NCI-H1092 treated with DMSO at 0.1 percent for 48 hours (cell line): ENCODE measurements around the gene KBTBD13.
A peak's percentile ranks its signal among the peaks of the same experiment; 100 is the strongest.

Experiments used
- DNase-seq: peaks from one replicate; lab custom pipeline; 2025; lab: John Stamatoyannopoulos, UW

Gene KBTBD13

DNA sequence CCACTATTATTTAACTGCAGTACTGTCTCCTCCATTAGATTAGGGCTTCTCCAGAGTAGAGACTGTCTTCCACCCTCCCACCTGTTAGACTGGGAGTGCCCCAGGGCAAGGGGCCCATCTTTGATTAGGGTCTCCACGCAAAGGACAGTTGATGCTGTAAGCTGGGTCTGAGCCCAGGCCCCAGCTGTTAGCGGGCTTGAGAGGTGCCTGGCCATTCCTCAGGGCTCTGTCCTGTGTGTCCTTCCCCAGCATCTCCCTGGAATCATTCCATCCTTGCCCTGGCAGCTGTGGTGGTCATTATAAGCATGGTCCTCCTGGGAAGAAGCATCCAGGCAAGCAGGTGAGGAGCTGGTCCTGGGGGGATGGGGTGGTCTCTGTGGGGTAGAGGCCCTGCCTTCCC lies 25.3 kb upstream of the KBTBD13 start:
- no peak for DNase-seq

DNA sequence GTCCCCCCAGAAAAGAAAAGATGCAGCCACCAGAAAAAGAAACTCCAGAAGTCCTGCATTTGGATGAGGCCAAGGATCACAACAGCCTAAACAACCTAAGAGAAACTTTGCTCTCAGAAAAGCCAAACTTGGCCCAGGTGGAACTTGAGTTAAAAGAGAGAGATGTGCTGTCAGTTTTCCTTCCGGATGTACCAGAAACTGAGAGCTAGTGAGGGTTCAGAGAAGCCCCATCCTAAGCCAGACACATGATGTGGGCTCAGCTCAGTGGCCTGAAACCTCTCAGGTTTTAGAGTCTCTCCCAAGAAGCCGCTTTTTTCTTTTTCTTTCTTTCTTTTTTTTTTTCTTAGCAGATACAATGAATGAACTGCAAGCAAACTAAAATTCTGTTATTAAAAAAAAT lies 23.6 kb upstream of the KBTBD13 start:
- DNase-seq: no peak

DNA sequence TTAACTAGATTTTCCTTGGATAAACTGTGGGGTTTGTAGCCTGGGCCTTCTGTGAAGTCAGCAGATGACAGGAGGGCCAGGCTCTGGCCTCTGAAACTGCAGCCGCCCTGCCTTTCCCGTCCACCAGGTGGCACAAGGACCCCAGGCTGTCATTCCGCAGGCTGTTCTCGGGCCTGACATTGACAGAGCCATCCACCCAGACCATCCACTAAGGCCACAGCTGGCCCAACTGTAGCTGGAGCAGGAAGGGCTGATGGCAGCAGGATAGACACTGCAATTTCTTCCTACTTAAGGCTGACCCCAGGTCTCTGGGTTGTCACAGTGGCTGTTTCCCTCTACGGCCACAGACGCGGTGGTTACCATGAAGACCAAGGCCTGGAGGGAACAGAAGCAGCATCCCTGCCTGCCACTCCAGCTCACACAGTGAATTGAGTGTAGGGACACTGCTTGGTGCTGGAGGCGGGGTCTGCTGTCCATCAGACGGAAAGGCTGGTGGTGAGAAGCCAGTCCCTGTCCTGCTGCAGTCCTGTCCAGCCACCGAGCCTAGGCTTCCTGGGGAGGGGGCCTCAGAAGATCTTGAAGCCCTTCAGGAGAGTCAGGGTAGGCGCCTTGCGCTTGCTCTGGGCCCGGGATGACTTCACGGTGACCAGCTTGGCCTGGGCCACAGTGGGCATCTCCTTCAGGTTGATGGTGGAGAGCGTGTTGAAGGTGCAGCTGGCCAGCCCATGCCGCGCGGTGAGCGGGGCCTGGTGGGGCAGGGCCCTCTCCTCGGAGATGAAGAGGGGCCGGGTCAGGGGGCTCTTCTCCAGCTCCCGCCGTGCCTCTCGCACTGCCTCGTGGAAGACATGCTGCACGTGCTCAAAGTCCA lies 22.0 kb upstream of the KBTBD13 start:
- DNase-seq: peak; percentile 12

DNA sequence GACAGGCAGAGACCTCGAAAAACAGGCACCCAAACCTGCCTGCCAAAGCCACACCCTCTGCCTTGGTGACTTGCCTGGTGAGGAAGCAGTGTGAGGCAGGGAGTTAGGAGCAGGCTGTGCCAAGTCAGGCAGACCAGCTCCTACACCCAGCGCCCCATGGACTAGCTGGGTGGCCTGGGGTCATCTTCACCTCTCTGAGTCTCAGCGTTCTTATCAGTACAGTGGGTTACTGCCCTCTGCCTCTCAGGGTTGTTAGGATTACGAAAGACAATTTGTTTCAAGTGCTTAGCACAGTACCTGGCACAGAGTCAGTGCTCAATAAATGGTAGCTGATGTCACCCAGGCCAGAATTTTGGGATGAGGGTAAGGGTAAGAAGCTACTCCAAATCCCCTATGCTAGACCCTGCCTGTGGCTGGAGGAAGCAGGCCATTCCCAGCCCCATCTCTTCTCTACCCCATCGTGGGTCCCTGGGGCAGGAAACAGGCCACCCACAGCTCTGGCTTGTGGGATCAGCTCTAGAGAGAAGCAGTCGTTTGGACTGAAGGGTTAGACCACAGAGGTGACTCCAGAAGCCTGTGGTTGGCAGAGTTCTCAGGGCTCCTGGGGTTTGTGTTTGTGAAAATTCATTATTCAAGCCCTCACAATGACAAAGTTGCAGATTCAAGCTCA lies 21.2 kb upstream of the KBTBD13 start:
- no peak for DNase-seq

DNA sequence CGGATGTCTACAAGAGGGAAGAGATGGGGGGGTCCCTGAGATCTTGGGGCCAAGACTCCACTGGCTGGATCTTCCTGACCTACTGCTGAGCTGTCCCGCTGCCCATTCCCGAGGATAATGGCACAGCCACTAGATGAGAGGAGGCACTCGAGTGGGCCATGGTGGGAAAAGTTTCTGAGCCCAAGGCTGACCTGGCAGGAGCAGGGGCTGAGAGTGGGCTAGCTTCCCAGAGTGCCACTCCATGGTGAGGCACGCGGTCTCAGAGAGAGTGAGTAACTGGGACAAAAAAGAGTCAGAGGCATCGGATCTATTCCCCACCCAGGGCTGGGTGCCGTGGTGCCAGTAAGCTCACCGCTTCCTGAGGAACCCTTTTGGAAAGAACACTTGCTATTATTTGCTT lies 20.4 kb upstream of the KBTBD13 start:
- DNase-seq: no peak

DNA sequence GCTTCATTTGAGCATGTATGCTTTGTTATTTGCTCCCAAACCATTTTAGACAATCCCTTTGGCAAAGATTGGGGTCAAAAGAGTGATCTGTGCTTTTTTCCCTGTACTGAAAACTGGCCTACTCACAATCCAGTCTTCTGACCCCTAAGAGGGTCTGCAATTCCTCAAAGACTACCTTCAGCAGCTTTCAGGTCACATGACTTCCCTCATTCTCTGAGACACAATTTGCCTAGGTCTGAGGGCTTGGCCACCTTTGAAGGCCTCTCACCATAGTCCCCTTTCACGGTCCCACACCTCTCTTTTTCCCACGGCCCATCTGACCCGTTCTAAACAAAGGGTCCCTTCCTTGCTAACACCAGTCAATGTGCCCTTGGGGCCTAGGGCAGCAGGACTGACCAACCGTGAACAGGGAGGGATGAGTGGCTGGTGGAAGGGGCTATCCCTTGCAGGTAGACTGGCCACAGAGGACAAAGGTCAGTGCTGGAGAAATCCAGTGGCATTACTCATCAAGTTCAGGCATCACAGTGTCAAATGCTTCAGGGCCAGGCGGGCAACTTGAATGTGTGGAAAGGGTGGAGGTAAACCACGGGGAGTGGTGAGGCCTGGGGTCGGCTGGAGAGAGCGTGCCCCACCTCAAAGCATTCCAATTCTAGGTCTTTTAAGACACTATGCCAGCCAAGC lies 19.5 kb upstream of the KBTBD13 start:
- DNase-seq: no peak

DNA sequence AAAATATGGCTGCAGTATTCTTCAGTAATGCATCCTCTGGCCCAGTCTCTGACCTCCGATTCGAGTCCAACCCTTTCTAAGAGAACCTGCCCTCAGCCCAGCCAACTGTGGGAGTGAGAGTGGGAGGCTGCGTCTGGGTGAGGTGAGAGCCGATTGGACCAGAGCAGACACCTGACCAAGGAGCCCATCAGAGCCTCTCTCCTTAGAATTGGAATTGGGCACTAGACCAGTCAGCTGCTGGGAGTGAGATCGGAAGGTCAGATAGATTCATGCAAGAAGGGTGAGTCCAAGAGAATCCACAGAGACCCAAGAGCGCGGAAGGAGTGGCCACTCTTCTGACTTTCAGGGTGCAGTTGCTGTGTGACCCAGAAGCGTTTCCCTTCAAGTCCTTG lies 19.0 kb upstream of the KBTBD13 start:
- DNase-seq: no peak

DNA sequence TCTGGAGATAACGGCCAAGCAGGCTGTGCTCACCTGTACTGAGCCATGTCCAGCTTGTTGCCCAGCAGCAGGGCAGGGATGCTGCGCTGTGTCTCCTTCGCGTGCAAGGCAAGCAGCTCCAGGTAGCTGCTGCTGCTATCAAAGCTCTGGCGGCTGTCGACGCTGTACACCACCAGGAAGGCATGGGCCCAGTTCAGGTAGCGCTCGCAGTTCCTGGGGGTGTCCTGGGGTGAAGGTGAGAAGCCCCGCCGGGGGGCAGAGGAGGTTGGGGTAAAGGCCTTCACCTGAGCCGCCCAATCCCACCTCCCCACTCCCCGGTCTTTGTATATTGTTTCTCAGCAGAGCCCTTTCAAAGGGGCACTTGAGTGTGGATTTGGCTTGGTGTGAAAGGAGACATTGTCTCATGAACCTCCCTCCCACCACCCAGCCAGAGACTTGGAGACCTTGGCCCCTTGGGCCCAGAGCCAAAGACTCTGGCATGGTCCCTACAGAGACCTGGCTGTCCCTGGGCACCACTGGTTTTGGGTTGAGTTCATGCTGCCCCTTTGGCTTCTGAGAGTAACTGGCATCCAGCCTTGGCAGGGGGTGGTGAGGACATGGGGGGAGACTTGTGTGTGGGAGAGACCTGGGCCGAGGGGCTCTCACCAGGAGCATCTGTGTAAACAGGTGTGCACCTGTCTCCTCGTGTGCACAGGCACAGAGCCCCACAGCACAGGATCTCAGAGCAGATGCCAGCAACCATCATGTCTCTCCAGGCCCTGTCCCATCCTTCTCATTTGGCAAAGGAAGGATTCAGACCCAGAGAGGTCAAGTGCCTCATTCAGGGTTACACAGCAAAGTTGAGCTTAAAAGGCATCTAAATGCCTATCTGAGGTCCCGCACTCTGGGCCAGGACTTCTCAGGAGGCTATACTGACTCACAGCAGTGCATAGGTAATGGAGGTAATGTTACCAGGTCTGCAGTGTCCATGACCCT lies 17.9 kb upstream of the KBTBD13 start:
- DNase-seq: no peak

DNA sequence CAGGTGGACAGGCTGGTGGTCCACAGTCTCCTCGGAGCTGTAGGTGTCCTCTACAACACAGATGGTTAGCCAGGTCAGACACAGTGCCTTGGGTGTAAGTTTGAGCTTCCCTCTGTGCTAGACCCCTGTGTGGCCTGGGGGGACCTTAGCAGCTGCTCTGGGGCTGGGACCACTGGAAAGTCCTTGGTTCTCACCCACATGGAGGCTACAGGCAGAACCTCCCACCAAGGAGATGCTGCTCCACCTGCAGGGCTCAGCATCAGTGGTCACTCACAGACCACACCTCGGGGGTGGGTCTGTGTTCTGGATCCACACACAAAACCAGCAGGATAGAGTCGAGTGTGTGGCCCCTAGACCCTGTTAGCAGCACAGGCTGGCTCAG lies 17.2 kb upstream of the KBTBD13 start:
- no peak for DNase-seq

DNA sequence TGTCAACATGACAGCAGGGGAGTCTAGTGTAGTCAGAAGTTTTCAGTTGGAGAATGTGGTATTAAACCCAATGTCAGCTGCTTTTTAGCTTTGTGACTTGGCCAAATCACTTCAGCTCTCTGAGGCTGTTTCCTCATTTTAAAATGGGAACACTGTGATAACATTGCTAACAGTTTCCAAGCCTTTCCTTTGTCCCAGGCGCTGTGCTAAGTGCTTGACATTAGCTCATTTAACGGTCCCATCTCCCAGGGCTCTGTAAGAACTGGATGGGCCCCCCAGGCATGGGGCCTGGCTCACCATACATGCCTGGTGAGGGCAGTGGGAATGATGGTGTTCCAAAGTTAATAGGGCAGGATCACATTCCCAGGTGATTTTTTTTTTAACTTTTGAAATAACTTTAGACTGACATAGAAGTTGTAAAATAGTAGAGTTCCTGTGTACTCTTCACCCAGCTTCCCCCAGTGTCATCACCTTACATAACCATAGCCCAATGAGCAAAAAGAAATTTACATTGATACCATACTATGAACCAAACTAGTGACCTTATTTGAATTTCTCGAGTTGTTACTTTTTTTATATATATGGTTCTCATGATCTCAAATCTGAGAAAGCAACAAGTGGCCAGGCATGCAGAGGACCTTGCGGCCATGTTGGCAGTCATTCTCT lies 16.5 kb upstream of the KBTBD13 start:
- DNase-seq: no peak

DNA sequence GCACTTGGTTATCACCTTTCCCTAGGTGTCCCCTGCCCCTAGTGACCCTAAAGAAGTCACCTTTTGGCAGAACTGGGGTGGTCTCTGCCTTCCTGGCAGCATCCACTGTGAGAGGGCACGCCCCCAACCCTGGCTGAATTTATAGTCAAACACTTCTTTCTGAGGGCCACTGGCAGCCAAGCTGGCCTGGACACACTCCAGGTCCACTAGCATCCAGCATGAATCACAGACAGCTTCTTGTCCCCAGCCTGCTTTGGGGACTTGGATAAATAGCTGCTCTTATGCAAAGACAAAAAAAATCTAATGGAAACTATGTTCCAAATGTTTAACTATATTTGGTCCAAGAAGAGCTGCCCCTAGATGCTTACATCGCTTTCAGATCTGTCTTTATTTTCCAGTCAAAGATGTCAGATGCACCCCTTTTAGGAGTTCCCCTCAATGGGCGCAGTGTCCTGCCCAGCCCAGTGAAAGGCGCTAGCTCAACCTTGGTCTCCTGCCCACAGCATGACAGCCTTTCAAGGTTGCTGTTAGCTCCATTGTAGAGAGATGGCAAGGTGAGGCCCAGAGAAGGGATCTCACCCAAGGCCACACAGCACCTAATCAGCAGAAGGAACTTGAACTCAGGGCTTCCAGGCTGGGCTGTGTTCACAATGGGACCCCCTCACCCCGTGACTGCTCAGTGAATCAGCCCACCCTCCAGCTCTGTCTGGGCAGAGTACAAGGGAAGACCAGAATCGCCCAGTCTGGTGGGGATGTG lies 15.7 kb upstream of the KBTBD13 start:
- no peak for DNase-seq

DNA sequence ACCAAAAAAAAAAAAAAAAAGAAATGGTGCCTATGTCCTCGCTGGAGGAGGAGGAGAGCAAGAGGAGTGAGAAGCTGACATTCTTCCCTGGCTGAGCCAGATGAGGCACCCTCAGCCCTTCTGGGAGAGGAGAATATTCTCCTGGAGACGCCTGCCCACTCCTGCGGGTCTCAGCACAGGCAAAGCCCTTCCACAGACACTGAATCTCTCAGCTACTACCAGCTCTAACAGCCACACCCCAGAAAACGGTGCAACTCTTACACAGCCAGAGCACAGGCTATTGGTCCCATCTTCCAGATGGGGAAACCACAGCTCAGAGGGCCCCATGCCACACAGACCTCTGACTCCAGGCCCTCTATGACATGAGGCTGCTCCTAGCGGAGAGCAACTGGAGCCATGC lies 14.5 kb upstream of the KBTBD13 start:
- no peak for DNase-seq

DNA sequence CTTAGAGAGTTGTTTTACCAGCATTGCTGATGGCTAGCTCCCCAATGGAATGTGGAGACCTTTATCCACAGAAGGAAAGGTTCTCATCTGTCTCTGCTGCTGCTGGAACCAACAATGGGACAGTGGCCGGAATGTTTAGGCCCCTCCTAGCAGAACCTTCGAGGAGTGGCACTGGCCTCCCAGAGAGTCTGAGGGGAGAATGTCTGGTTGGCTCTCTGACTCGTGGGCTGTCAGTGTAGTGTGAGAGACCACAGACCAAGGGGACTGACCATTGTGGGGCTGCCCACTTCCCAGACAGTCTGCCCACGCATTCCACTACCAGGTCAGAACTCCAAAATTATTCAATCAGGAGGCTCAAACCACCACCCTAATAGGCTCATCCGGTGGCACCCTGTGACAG lies 13.8 kb upstream of the KBTBD13 start:
- no peak for DNase-seq

DNA sequence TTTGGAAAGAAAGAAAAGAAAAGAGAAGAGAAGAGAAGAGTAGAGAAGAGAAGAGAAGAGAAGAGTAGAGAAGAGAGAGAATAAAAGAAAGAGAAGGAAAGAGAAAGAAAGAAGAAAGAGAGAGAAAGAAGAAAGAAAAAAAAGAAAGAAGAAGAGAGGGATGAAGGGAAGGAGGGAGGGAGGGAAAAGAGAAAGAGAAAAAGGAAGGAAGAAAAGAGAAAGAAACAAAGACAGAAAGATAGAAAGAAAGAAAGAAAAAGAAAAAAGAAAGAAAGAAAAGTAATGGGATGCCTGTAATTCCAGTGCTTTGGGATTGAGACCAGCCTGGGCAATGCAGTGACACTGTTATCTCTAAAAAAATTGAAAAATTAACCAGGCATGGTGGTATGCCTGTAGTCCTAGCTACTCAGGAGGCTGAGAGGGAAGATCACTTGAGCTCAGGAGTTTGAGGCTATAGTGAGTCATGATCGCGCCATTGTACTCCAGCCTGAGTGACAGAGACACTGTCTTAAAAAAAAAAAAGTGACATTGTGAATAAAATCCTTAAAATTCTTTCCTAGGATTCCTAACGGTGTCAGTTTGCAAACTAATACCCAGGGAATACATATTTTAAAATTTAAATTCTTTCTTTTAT lies 10.4 kb upstream of the KBTBD13 start:
- DNase-seq: no peak

DNA sequence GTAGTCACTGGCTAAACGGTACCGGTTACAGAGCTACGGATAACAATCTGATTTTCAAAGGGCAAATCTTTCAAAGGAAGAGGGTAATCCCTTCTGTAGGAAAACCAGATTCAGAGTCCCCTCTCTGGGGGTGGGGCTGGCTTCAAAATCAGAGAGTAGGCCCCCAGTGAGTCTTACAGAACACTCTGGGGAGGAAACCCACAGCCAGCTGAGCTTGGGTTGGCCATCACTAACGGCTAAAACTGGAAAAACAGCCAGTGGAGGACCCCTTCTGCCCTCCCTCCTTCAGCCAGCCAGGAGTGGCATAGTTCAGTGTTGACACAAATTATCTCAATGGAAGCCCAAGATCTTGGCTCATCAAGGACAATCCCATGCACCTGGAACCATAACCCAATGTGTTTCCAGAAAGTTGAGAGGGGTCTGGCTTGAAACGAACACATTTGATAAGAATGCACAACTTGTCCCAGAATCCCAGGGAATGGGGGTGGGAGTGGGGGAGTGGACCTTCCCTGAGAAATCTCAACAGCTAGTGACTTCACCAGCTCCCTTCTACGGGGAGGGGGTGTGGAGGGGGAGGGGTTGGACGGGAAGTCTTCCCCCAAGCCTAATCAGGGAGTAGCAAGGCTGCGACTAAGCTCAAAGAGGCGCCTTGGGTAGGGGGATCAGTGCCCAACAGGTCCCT lies 9.8 kb upstream of the KBTBD13 start:
- DNase-seq: no peak

DNA sequence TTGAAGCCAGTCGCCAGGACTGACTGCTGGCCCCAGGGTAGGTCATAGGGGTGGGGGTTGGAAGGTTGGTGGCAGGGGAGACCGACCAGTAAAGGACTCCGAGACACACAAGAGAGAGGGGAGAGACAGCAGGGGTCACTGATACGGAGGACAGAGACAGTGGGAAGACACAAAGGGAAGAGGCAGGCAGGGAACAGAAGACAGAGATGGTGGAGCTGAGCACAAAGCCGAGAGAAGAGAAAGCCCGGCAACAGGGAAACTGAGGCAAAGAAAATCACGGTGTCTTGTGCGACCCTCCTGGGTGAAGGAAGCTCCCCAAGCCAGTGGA lies 9.3 kb upstream of the KBTBD13 start:
- DNase-seq: no peak

DNA sequence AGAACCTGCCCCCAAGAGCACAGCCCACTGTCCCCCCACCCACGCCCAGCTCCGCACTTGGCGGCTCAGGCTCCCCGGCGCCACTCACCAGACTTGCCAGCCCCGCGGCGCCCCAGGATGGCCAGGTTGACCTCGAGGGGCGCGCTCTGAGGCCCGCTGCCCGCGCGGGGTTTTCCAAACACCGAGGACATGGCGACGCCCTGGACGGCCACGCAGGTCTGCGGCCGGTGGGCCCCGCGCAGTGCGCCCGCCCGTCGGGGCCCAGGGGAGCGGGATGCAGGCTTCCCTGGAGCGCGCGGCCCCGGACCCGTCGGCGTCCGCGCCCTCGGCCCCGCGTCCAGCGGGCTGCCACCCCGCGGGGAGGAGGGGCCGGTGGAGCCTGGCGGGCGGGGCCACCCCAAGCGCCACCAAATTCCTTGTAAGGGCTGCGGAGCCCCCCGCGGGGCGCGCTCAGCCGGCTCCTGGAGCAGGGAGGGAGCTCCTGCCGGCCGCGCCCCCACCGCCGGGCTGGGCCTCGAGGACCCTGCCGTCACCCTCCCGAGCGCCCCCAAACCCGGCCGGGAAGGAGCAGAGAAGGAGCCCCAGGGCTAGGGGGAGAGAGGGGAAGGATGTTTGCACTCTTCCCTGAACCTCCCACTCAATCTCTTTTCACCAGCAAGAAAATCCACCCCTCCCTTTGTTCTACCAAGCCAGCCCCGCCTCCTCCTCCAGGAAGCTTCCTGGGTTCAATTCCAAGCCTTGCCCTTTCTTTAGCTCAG lies 8.7 kb upstream of the KBTBD13 start, which contains the start of gene RASL12:
Gene RASL12 (minus strand): TSS at position 347 of the 758 bp plus-strand sequence. CDS start 156 bp downstream, at position 191.
- no peak for DNase-seq

DNA sequence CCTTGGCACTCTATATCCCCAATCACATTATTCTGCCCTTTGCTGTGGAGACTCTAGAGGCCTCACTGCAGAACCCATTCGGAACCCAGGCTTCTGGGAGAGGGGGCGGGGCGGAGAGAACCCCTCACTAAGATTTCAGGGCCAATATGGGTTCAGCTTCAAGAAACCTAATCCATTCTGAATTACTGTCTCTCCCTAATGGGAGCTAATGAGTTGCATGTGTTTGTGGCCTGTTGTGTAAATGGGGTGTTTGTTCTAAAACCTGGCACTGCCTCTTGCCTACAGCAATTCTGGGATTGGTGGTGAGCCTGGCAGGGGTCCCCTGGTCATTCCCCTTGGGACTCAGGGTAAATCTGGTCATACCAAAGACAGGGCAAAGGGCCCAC lies 8.2 kb upstream of the KBTBD13 start:
- no peak for DNase-seq

DNA sequence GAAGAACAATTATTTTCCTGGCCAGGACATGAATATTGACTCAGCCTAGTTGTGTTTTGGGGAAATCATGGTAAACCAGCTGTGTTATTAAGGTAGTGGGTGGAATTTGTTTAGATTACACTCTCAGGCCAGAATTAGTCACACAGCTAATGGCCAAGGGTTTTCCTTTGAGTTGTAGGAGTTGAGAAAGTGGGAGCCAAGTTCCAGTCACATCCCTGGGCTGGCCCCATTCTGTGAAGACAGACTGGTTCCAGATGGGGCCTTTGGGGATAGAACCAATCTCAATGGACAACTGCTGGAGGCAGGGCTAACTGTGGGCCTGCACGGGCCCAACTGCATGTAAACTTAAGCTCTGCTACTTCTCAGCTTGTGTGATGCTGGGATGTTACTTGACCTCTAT lies 7.4 kb upstream of the KBTBD13 start:
- DNase-seq: no peak
